Measurements from ENCODE around the gene RNU1-3. TPM values are rescaled to one million over a fixed set of nuclear protein-coding genes. Genes with fewer than 3 reads are reported as not detected.
"Not testable (repeated sequence)": the region's sequence is repeated elsewhere in the genome, so short reads cannot be mapped to it uniquely, and the experiment has no call there.

RNU1-3 gene
- total RNA-seq, 4 donors from 2014 or later, result under 0.01 TPM; not detected in 1

DNA sequence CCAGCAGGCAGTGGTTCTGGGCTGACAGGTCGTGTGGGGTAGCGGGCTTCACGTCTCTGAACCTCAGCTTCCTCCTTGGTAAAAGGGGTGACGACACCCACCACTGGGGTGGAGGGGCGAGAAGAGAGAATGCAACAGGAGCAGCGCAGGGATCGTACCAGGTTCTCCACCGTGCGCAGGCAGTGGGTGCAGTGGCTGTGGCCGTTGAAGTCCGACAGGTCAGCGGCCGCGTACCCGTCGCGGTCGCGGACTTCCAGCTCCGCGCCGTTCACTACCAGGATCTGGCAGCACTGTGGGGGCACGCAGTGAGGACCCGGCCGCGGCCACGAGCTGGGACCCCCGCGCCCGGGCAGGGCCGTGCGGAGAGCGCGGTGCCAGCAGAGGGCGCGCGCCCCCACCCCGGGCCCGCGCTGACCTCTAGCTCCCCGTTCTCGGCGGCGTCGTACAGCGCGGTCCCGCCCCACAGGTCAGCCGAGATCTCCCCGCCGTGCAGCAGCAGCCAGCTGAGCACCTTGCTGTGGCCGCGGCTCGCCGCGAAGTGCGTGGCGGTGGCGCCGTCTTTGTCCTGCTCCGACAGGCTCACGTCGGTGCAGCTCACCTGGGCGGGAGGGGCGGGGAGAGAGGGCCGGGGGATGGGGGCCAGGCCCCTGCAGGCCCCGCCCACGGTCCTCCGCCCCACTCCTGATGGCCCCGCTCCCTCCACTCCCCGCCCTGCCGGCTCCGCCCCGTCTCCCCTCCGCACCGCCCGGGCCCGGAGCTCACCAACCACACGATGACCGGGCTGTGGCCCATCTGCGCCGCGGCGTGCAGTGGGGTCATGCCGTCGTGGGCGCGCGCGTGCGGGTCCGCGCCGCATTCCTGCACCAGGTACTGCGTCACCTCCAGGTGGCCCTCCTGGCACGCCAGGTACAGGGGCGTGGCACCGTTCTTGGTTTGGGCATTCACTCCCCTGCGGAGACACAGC lies 40.7 kb upstream of the RNU1-3 start:
- TF ChIP-seq, protein P1, sequence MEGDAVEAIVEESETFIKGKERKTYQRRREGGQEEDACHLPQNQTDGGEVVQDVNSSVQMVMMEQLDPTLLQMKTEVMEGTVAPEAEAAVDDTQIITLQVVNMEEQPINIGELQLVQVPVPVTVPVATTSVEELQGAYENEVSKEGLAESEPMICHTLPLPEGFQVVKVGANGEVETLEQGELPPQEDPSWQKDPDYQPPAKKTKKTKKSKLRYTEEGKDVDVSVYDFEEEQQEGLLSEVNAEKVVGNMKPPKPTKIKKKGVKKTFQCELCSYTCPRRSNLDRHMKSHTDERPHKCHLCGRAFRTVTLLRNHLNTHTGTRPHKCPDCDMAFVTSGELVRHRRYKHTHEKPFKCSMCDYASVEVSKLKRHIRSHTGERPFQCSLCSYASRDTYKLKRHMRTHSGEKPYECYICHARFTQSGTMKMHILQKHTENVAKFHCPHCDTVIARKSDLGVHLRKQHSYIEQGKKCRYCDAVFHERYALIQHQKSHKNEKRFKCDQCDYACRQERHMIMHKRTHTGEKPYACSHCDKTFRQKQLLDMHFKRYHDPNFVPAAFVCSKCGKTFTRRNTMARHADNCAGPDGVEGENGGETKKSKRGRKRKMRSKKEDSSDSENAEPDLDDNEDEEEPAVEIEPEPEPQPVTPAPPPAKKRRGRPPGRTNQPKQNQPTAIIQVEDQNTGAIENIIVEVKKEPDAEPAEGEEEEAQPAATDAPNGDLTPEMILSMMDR (IDR thresholded peaks at IDR 0.05), result peak in 1 of 4 experiments; percentile 29
- H3K36me3 ChIP-seq, H3K27ac ChIP-seq, H3K9me3 ChIP-seq, ATAC-seq, H3K4me1 ChIP-seq: not testable (repeated sequence)
- H3K27me3 ChIP-seq, result peaks cover 16% of the 10 kb centered on the region
- no CpG with 5 or more reads among the region's 99 CpGs for WGBS, 2 donors (ENCODE audit: low coverage in 1 of 2)
- H3K4me3 ChIP-seq, result peak overlapping the region in 1 of 2 donors; percentile 32

GRCh38 chr1:16706302-16706701 lies 39.6 kb upstream of the RNU1-3 start:
- not testable (repeated sequence) for ATAC-seq, H3K27ac ChIP-seq, H3K9me3 ChIP-seq, H3K36me3 ChIP-seq, H3K4me1 ChIP-seq, H3K4me3 ChIP-seq
- WGBS, 2 donors (ENCODE audit: low coverage in 1 of 2), result 82 to 92% methylated on average over 3 to 6 of the region's 6 CpGs
- peaks cover 19% of the 10 kb centered on the region for H3K27me3 ChIP-seq

GRCh38 chr1:16704502-16705100 lies 37.9 kb upstream of the RNU1-3 start:
- H3K4me1 ChIP-seq, H3K4me3 ChIP-seq, H3K36me3 ChIP-seq, H3K9me3 ChIP-seq, ATAC-seq, H3K27ac ChIP-seq: not testable (repeated sequence)
- WGBS, 2 donors (ENCODE audit: low coverage in 1 of 2), result no CpG with 5 or more reads among the region's 16 CpGs
- H3K27me3 ChIP-seq, result peaks cover 23% of the 10 kb centered on the region

DNA sequence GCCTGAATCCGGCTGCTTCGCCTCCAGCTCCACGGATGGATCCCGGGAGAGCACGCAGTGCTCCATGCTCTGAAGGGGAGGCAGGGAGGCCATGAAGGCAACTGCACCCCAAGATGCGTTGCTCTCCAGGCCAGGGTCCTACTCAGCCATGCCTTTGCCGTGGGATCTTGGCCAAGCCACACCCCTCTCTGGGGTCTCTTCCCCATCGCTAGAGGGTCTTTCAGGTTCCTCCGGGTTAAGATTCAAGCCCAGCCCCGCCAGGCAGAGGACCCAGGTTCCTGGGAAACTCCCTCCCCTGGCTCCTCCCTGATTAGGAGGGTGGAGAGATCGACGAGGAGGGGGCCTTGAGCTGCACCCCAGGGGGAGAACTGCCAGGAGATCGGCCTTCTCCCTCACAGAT lies 37.3 kb upstream of the RNU1-3 start:
- Histone ChIP-seq H3K4me1 (peaks cover 0 to 12% (median 0%) of the 10 kb centered on the region in 3 donors), H3K27me3 (peaks cover 24% of the 10 kb centered on the region)
- not testable (repeated sequence) for ATAC-seq, H3K36me3 ChIP-seq, H3K9me3 ChIP-seq, H3K27ac ChIP-seq, H3K4me3 ChIP-seq
- no CpG with 5 or more reads among the region's 13 CpGs for WGBS, 2 donors (ENCODE audit: low coverage in 1 of 2)

- not testable (repeated sequence) for ATAC-seq, H3K27ac ChIP-seq, H3K4me3 ChIP-seq, H3K36me3 ChIP-seq, H3K9me3 ChIP-seq
- Histone ChIP-seq H3K27me3 (peaks cover 24% of the 10 kb centered on the region), H3K4me1 (peaks cover 0 to 12% (median 0%) of the 10 kb centered on the region in 3 donors)
- WGBS, 2 donors (ENCODE audit: low coverage in 1 of 2), result 41 to 80% methylated on average over 1 to 2 of the region's 5 CpGs
Measured at GRCh38 chr1:16703602-16704001, 36.9 kb upstream of the RNU1-3 start.

DNA sequence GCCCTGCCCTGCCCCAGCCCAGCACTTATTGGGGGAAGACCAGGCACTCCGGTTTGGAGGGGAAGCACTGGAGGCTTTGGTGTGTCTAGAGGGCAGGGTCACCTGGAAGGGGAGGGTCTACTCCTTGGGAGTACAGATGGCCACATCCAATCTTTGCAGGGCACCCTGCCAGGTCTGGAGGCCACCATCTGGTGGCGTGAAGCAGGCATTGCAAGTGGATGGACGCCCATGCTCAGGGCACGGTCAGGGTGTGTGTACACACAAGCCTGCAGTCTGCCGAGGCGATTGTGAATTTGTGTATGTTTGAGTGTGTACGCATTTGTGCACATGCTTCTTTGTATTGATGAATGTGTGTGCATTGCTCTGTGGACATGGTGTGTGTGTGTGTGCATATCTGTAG lies 36.4 kb upstream of the RNU1-3 start:
- ATAC-seq, result peak; percentile 42
- not testable (repeated sequence) for H3K36me3 ChIP-seq, H3K9me3 ChIP-seq, H3K27ac ChIP-seq, H3K4me3 ChIP-seq
- Histone ChIP-seq H3K27me3 (peaks cover 27% of the 10 kb centered on the region), H3K4me1 (peaks cover 0 to 12% (median 0%) of the 10 kb centered on the region in 3 donors)
- WGBS, 2 donors (ENCODE audit: low coverage in 1 of 2), result no CpG with 5 or more reads among the region's 7 CpGs

DNA sequence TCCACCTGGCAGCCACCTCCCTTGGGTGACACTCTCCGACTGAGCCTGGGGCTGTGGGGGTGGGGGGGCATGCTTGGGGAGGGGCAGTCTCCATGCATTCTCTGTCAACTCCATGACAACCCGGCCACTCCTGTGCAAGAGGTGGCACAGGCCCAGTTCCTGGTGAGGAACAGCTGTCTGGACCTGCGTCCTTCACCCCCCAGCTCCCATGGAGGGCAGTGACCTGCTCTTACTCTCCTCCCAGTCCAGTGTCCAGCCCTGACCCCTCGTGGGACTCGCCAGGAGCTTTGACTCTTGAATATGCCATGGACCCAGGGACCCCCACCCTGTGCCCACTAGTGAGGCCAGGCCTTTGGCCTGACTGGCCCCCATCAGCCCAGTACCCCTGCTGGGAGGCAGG lies 35.5 kb upstream of the RNU1-3 start:
- ATAC-seq, H3K4me3 ChIP-seq, H3K36me3 ChIP-seq, H3K9me3 ChIP-seq, H3K4me1 ChIP-seq, H3K27ac ChIP-seq: not testable (repeated sequence)
- WGBS, 2 donors (ENCODE audit: low coverage in 1 of 2), result no CpG with 5 or more reads among the region's 5 CpGs
- peaks cover 19% of the 10 kb centered on the region for H3K27me3 ChIP-seq

- H3K4me1 ChIP-seq, H3K9me3 ChIP-seq, H3K36me3 ChIP-seq, H3K27ac ChIP-seq, H3K4me3 ChIP-seq, ATAC-seq: not testable (repeated sequence)
- WGBS, 2 donors (ENCODE audit: low coverage in 1 of 2), result no CpG with 5 or more reads among the region's 37 CpGs
- peaks cover 26% of the 10 kb centered on the region for H3K27me3 ChIP-seq
Measured at GRCh38 chr1:16701189-16701588, 34.4 kb upstream of the RNU1-3 start.

DNA sequence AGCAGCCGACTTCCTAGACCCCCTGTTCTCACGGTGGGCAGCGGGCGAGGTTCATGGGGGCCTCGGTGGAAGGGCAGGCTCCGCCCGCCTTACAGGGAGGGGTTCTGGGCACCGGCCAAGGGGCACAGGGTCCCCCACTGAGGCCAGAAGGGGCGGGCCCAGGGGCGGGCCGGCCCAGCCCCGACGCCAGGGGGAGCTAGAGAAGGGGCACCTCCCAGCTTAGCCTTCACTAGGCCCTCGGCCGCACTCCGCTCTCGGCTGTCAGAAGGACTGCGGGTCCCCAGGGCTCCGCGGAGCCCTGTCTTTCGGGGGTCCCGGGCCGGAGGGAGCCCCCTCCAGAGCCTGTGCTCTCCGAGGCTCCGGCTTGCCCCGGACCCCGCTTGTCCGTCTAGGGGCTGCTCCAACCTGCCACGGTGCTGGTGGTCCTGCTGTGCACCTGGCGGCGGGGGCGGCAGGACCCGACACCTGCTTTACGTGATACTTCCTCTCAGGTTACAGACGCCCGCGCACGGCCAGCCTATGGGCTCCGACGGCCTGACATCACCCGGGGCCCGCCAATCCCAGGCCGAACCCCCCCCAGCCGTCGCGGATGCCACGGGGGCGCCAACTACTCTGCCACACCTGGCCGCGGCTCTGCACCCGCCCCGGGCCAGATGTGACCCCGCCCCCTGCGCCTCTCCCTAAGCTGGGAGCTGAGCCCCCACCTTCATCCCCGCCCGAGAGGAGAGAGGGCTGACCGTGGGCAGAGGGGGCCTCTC lies 33.6 kb upstream of the RNU1-3 start:
- H3K4me1 ChIP-seq, H3K27ac ChIP-seq, H3K4me3 ChIP-seq, H3K9me3 ChIP-seq, H3K36me3 ChIP-seq, ATAC-seq: not testable (repeated sequence)
- H3K27me3 ChIP-seq, result peaks cover 26% of the 10 kb centered on the region
- no CpG with 5 or more reads among the region's 57 CpGs for WGBS, 2 donors (ENCODE audit: low coverage in 1 of 2)

DNA sequence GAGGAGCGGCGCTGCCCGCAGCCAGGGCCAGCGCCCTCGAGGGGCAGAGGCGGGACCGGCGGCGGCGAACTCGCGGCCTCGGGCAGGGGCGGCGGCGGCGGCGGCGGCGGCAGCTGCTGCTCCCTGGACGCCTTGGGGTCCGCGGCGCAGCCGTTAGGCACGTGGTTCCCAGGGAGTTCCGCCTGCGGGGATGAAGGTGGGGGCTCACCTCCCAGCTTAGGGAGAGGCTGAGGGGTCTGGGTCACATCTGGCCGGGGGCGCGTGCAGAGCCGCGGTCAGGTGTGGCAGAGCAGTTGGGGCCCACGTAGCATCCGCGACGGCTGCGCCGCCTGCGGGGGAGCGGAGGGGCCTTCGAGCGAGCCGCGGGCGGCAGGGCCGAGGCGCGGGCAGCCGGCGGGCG lies 32.7 kb upstream of the RNU1-3 start:
- not testable (repeated sequence) for H3K9me3 ChIP-seq, H3K4me1 ChIP-seq, H3K27ac ChIP-seq, H3K4me3 ChIP-seq, H3K36me3 ChIP-seq, ATAC-seq
- WGBS, 2 donors (ENCODE audit: low coverage in 1 of 2), result no CpG with 5 or more reads among the region's 52 CpGs
- H3K27me3 ChIP-seq, result peaks cover 26% of the 10 kb centered on the region

GRCh38 chr1:16697152-16697551 lies 30.4 kb upstream of the RNU1-3 start:
- not testable (repeated sequence) for ATAC-seq, H3K36me3 ChIP-seq, H3K27ac ChIP-seq, H3K9me3 ChIP-seq, H3K4me1 ChIP-seq, H3K4me3 ChIP-seq
- 100% methylated on average over 2 of the region's 7 CpGs; no CpG with 5 or more reads in 1 of the 2 donors for WGBS, 2 donors (ENCODE audit: low coverage in 1 of 2)
- H3K27me3 ChIP-seq, result peaks cover 31% of the 10 kb centered on the region

All from gastroesophageal sphincter (tissue), 4 donors.